ENCODE data around the gene ENTPD6.

The ENTPD6 gene

GRCh38 chr20:25209400-25209799 is 13.9 kb downstream of the ENTPD6 start:
- DNase-seq (ENCODE audit: low spot score) = no peak

- no peak for DNase-seq (ENCODE audit: low spot score)
Observed at GRCh38 chr20:25209911-25210310, 14.4 kb downstream of the ENTPD6 start.

GRCh38 chr20:25211273-25211672 is 15.8 kb downstream of the ENTPD6 start:
- DNase-seq (ENCODE audit: low spot score) = no peak

- DNase-seq (ENCODE audit: low spot score) = no peak
Observed at GRCh38 chr20:25212242-25212641, 16.7 kb downstream of the ENTPD6 start.

GRCh38 chr20:25213566-25214425 is 18.3 kb downstream of the ENTPD6 start:
- DNase-seq (ENCODE audit: low spot score) = no peak

GRCh38 chr20:25214426-25214790 is 18.9 kb downstream of the ENTPD6 start:
- no peak for DNase-seq (ENCODE audit: low spot score)

GRCh38 chr20:25214819-25215218 is 19.3 kb downstream of the ENTPD6 start:
- DNase-seq (ENCODE audit: low spot score) = no peak

- DNase-seq (ENCODE audit: low spot score) = no peak
Observed at GRCh38 chr20:25215521-25215920, 20.0 kb downstream of the ENTPD6 start.

GRCh38 chr20:25216199-25216945 is 20.9 kb downstream of the ENTPD6 start:
- DNase-seq (ENCODE audit: low spot score) = no peak

GRCh38 chr20:25217161-25218108 is 21.9 kb downstream of the ENTPD6 start:
- no peak for DNase-seq (ENCODE audit: low spot score)

GRCh38 chr20:25218109-25218486 is 22.6 kb downstream of the ENTPD6 start:
- no peak for DNase-seq (ENCODE audit: low spot score)

- no peak for DNase-seq (ENCODE audit: low spot score)
Observed at GRCh38 chr20:25218492-25218891, 23.0 kb downstream of the ENTPD6 start.

- DNase-seq (ENCODE audit: low spot score) = no peak
Observed at GRCh38 chr20:25219365-25219764, 23.9 kb downstream of the ENTPD6 start.

- peak; percentile 63 for DNase-seq (ENCODE audit: low spot score)
Observed at GRCh38 chr20:25220021-25220730, 24.7 kb downstream of the ENTPD6 start.

- no peak for DNase-seq (ENCODE audit: low spot score)
Observed at GRCh38 chr20:25220810-25221591, 25.5 kb downstream of the ENTPD6 start.

- no peak for DNase-seq (ENCODE audit: low spot score)
Observed at GRCh38 chr20:25221592-25222460, 26.3 kb downstream of the ENTPD6 start.

- no peak for DNase-seq (ENCODE audit: low spot score)
Observed at GRCh38 chr20:25222461-25223178, 27.1 kb downstream of the ENTPD6 start.

- peak; percentile 90 for DNase-seq (ENCODE audit: low spot score)
Observed at GRCh38 chr20:25223179-25223661, 27.7 kb downstream of the ENTPD6 start.

Measured in HuH-7 (cell line).